GM18507 (cell line): ENCODE measurements around the gene PAM16.
A peak's percentile ranks its signal among the peaks of the same experiment; 100 is the strongest.

ENCODE experiments used
- DNase-seq: peaks from one replicate; pipeline ENCODE4 v3.0.0; 2011; ENCODE audit warnings: low read depth; ENCODE audit not compliant: insufficient read length; ENCODE audit errors: extremely low spot score
- FAIRE-seq: peaks from 2 replicates; lab custom pipeline; 2011; peaks lifted over from hg19 to GRCh38; lab: Jason Lieb, UNC

Gene PAM16

GRCh38 chr16:4373356-4373908 is 22.3 kb upstream of the PAM16 start:
- no peak for FAIRE-seq
- no peak for DNase-seq

DNA sequence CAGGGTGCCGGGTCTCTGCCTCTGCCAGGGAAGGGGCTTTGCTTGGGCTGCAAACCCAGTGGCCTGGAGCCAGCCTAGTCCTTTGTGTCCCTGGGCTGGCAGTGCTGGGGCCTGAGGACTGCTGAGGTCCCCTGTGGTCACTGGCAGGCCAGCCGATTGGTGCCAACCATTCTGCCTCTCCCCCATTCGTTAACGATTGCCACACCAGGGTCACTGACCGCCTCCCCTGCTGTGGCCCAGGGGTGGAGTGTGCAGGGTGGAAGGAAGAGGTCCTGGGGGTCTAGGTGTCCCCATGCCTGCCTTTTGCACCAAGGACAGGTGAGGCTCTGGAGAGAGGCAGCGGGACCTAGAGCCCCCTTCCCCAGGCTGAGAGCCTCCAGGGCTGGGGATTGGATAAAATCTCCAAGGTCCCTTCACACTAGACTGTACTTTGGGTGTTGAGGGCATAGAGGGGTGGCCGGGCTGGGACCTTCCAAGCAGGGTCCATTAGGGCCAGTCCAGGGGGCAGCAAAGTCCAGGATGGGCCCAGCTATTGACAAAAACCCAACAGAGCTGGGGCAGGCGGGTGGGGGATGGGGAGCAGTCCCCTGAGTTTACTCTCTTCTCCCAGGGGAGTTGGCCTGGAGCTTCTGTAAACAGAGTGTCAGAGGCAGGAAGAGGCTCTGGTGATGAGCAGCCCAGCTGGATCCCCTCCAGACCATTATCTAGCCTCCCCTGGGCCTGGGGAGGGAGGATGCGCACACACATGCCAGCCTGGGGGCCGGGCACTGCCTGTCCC is 21.6 kb upstream of the PAM16 start:
- no peak for FAIRE-seq
- DNase-seq = no peak

- FAIRE-seq (no peak), DNase-seq (no peak)
Measured at GRCh38 chr16:4372001-4372577, 21.0 kb upstream of the PAM16 start.

- FAIRE-seq = peak; percentile 66
- DNase-seq = peak; percentile 75
Measured at GRCh38 chr16:4371357-4372000, 20.4 kb upstream of the PAM16 start, which contains the start of gene VASN. Gene VASN (plus strand): TSS chr16:4371848. CDS start chr16:4380878, 9,030 bp downstream.

DNA sequence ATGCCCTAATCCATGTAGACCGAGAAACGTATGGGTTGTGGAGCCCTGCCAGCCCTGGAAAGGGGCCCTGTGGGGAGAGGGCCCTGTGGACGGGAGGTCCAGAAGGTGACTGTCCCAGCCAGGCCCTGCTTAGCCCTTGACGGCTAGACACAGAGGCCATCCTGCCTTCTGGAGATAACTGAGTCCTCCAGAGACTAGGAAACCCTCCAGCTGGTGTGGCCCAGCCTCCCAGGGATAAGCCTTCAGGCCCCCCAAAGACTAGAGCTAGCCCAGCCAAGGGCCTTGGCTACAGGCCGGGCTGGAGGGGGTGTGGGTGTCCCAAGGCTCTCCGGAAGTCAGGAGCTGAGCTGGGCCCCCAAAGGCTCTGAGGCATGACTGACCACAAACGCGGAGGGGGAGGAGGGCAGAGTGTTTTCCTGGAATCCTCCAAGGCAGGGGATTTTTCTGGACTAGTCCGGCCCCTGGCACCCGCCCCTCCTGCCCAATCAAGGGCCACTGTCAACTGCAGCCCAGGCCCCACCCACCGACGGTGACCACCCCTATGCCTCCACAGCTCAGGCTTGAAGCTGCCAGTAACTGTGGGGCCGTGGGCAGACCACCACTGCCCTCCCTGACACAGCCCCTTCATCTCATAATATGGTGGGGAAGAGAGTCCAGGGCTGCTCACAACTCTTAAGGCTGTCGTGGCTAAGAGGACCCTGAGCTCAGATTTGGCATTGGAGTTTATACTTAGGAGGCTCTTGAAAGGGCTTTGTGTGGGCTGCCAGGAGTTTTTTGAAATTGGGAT is 19.6 kb upstream of the PAM16 start:
- FAIRE-seq (no peak), DNase-seq (no peak)

GRCh38 chr16:4370151-4370550 is 19.0 kb upstream of the PAM16 start:
- FAIRE-seq = no peak

DNA sequence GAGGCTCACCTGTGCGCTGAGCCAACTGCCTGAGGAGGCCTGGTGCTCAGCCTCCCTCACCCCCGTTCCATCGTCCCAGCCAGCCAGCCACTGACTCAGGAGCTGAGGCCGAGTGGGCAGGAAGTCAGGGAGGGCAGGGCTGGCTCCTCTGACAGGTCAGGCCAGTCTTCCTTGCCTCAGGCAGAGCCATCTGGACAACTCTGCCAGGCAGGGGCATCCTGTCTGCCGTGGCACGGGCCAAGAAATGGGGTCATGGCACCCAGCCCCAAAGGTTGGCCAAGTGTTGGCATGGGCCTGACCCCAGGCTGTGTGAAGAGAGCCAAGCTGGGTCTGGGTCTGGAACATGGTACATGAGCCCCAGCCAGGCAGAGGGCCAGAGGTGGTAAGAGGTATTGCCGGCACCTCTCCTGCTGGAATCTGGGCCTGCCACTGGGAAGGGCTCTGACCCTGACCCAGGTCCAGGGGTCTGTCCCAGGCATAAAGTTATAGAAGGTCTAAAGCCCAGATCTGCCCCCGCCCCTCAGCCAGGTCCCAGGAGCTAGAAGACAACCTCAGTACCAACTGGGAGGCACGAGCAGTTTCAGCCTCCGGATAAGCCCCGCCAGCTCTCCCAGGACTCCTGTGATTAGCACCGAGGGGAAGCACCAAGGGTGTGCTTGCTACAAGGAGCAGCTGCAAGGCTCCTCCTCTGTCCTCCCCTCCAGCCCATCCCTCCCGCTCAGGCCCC is 18.0 kb upstream of the PAM16 start:
- DNase-seq (no peak), FAIRE-seq (no peak)

More at GRCh38 chr16:4370151-4370550, 19.0 kb upstream of the PAM16 start:
- DNase-seq = no peak

DNA sequence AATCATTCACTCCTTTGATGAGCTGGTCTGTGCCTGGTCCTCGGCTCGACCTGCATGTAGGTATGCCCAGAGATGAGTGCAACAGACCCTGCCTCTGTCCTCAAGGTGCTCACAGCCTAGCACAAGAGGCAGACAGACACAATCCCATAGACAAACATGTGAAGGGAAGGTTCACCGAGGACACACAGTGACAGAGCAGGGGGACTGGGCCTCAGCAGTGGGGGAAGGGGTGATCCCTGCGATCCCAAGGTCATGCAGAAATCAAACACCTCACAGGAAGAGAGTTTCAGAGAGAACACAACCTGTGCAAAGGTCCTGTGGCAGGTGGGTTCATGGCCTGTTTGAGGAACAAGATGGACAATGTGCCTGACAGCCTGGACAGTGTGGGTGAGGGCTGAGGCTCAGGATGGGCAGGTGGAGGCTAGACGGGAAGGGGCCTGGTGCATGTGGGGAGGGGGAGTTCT is 16.3 kb upstream of the PAM16 start:
- no peak for DNase-seq
- FAIRE-seq = no peak

GRCh38 chr16:4366016-4366415 is 14.9 kb upstream of the PAM16 start:
- DNase-seq = no peak
- no peak for FAIRE-seq

DNA sequence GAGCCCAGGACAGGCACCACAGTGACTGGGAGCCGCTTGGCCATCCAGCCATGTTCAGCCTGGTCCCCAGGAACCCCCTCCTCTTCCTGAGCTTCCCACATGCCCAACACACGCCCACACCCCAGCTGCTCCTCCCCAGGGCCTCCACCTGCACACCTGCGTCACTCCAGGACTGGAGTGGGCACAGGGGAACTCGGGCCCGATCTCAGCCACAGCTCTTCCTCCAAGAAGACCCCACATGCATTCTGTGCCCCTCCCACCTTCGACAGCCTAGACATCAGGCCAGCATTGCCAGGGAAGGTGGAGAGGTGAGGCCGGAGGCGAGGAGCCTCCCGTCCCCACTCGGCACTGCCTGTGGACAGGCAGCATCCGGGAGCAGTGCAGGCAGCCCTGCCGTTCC is 14.5 kb upstream of the PAM16 start:
- FAIRE-seq (no peak), DNase-seq (no peak)

GRCh38 chr16:4365014-4365406 is 13.9 kb upstream of the PAM16 start:
- peak; percentile 84 for FAIRE-seq
- DNase-seq = no peak

- FAIRE-seq (no peak), DNase-seq (no peak)
Measured at GRCh38 chr16:4364196-4365013, 13.3 kb upstream of the PAM16 start.

GRCh38 chr16:4362476-4363135 is 11.5 kb upstream of the PAM16 start:
- FAIRE-seq (no peak), DNase-seq (no peak)

GRCh38 chr16:4361944-4362311 is 10.8 kb upstream of the PAM16 start:
- DNase-seq (no peak), FAIRE-seq (no peak)

- no peak for FAIRE-seq
Measured at GRCh38 chr16:4361033-4361943, 10.2 kb upstream of the PAM16 start.

DNA sequence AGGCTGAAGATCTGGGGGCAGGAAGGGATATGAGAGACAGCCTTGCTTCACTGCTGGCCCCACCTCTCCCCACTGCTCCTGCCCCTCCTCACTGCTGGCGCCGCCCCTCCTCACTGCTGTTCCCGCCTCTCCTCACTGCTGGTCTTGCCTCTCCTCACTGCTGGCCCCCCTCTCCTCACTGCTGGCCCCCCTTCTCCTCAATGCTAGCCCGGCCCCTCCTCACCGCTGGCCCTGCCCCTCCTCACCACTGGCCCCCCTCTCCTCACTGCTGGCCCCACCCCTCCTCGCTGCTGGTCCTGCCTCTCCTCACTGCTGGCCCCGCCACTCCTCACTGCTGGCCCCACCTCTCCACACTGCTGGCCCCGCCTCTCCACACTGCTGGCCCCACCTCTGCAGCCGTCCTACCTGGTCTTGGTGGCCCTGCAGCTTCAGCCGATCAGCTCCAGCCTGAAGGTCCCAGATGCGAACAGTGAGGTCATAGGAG is 9.5 kb upstream of the PAM16 start:
- no peak for FAIRE-seq

More at GRCh38 chr16:4361033-4361943, 10.2 kb upstream of the PAM16 start:
- DNase-seq = no peak

DNA sequence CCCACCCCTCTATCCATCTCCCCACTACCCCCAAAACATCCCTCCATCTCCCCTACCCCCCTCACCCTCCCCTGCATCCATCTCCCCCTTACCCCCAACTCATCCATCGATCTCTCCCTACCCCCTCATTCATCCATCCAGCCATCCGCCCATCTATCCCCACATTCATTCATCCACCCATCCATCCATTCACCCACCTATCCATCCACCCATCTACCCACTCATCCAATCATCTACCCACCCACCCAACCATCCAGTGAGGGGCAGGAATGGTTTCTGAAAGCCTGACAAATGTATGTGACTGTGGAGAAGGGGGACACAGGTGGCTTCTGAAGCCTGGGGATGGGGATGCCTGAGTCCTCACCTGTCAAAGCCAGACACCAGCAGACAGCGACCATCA is 8.8 kb upstream of the PAM16 start:
- FAIRE-seq (no peak), DNase-seq (no peak)

More for the DNA sequence above, 9.5 kb upstream of the PAM16 start:
- no peak for DNase-seq
